Testis (tissue), 3 donors: ENCODE results near the gene FAM174C. TPM values are rescaled to one million over a fixed set of nuclear protein-coding genes. Genes with fewer than 3 reads are reported as not detected.
"Not testable (repeated sequence)": the region's sequence is repeated elsewhere in the genome, so short reads cannot be mapped to it uniquely, and the experiment has no call there.

Source experiments
- DNase-seq: peaks from one replicate; pipeline ENCODE4 v3.0.0-alpha.2; 2019
- H3K27ac ChIP-seq, 2 donors: fragments of 200-600 bp; sonication (generic); one replicate each; pipeline ENCODE4 v1.5.1; 2019
- H3K27me3 ChIP-seq: fragments of 200-600 bp; sonication (generic); one replicate; pipeline ENCODE4 v1.5.1; 2019
- H3K36me3 ChIP-seq: fragments of 200-600 bp; sonication (generic); one replicate; pipeline ENCODE4 v1.5.1; 2017; ENCODE audit warnings: low read depth; ENCODE audit errors: missing control alignments
- H3K4me1 ChIP-seq: fragments of 200-600 bp; sonication (generic); one replicate; pipeline ENCODE4 v1.5.1; 2019
- H3K4me3 ChIP-seq, 2 donors: fragments of 200-600 bp; sonication (generic); one replicate each; pipeline ENCODE4 v1.5.1; 2017 to 2019
- H3K9me3 ChIP-seq: fragments of 200-600 bp; sonication (generic); one replicate; pipeline ENCODE4 v1.5.1; 2017
- POLR2A ChIP-seq: fragments of 450-650 bp; IDR thresholded peaks from one replicate; pipeline ENCODE4 v1.6.1; 2017; ENCODE audit warnings: antibody characterized with exemption, mild to moderate bottlenecking, moderate library complexity
- WGBS, 2 donors: methylation state at CpG; one replicate each; pipeline ENCODE4 v1.1.5; 2018; 5-methylcytosine and 5-hydroxymethylcytosine counted together
- intact Hi-C: fragments of 100-400 bp; cut with DNase I; formaldehyde crosslinking; loops from one replicate; pipeline ENCODE4 v1.15.1; 2023; ENCODE audit warnings: low total_unique reads
- polyA plus RNA-seq: library from polyadenylated mRNA; stranded (reverse); fragments of 350-450 nt; fragmentation: Illumina TruSeq; extraction: RNeasy Lipid Tissue Mini Kit (QIAGEN cat#74804); gene quantifications from one replicate; pipeline ENCODE4 v1.2.3, GENCODE V29; 2014; ENCODE audit warnings: low read depth, low replicate concordance; ENCODE audit not compliant: insufficient read depth
- total RNA-seq, 2 donors: library from RNA; depleted of rRNA; stranded (reverse); fragments of >200 nt; gene quantifications; one replicate each; pipeline ENCODE4 v1.2.3, GENCODE V29; 2016
- TF ChIP-seq, protein P1 (sequence below), 3 experiments: fragments of 450-650 bp in 2 of 3; fragments of 200-600 bp in 1 of 3; sonication (generic) in 1 of 3; IDR thresholded peaks; one replicate each; pipeline ENCODE4 v1.5.1; 2016 to 2019; ENCODE audit warnings: antibody characterized with exemption in 3 of 3, mild to moderate bottlenecking in 2 of 3, moderate library complexity in 1 of 3

The FAM174C gene
- total and polyA plus RNA-seq, 3 donors from 2014 or later, result 51.6 to 128 (median 111) TPM

DNA sequence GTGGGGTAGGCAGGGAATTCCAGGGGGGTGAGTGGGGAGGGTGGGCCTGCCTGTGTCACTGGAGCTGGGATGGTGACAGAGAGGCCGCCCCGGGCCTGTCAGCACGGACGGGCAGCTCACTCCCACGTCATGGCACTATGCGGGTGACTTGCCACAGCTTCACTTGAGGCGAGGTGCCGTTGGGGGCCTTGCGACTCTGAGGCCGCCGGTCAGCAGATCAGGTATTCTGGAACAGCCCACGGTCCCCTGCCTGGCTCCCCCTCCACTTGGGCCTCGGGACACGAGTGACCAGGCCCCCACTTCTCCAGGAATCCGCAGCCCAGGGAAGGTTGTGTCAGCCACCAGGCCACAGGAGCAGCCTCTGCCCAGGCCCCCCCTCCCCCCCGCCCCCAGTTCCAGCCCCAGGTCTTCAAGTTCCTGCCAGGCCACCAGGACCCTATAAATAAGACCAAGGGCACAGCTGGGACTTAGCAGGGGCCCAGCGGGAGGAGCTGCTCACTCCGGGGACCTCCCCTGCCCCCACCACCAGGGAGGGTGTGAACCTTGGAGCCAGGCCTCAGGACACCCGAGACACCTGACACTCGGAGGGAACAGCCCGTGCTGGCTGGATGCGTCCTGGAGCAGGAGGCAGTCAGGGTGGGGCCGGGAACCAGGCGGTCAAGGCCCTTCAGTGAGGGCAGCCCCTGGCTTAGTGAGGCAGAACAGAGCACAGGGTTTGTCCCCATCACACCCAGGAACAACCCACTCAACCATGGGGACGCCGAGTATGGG is 29.7 kb upstream of the FAM174C start:
- Histone ChIP-seq H3K4me1 (peaks cover 63% of the 10 kb centered on the region), H3K27me3 (no peaks in the 10 kb centered on the region), H3K4me3 (no peak overlapping the region), H3K9me3 (no peaks in the 10 kb centered on the region), H3K36me3 (no peaks in the 10 kb centered on the region), H3K27ac (peak overlapping the region; percentile 79 to 99)
- intact Hi-C loops, result no loop called here
- TF ChIP-seq POLR2A, result no peak
- TF ChIP-seq, protein P1, sequence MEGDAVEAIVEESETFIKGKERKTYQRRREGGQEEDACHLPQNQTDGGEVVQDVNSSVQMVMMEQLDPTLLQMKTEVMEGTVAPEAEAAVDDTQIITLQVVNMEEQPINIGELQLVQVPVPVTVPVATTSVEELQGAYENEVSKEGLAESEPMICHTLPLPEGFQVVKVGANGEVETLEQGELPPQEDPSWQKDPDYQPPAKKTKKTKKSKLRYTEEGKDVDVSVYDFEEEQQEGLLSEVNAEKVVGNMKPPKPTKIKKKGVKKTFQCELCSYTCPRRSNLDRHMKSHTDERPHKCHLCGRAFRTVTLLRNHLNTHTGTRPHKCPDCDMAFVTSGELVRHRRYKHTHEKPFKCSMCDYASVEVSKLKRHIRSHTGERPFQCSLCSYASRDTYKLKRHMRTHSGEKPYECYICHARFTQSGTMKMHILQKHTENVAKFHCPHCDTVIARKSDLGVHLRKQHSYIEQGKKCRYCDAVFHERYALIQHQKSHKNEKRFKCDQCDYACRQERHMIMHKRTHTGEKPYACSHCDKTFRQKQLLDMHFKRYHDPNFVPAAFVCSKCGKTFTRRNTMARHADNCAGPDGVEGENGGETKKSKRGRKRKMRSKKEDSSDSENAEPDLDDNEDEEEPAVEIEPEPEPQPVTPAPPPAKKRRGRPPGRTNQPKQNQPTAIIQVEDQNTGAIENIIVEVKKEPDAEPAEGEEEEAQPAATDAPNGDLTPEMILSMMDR (IDR thresholded peaks at IDR 0.05), result no peak
- peak; percentile 88 for DNase-seq
- 35 to 52% methylated on average over 5 to 26 of the region's 26 CpGs for WGBS, 2 donors

DNA sequence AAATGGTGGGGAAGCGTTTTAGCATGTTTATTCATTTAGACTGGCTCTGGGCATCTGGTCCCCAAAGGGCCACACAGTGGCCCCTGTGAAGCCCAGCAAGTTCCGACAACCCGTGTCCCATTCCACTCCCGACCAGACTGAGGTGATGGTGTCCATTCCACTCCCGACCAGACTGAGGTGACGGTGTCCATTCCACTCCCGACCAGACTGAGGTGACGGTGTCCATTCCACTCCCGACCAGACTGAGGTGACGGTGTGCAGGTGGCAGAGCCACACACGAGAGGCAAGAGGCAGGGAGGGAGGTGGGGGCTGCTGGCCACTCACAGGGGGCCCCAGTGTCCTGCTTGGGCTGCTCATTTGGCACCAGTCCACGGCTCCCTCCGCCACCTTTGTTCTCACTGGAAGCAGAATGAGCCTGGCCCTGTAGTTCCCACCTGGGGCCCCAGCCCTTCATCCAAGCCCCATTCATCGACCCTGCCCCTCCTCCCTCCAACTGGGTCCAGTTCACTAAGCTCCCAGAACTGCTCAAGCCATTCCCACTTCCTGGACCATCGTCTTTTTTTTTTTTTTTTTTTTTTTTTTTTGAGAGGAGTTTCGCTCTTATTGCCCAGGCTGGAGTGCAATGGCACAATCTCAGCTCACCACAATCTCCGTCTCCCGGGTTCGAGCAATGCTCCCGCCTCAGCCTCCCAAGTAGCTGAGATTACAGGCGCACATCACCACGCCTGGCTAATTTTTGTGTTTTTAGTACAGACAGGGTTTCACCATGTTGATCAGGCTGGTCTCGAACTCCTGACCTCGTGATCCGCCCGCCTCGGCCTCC is 28.9 kb upstream of the FAM174C start:
- WGBS, 2 donors, result 58 to 69% methylated on average over 21 to 22 of the region's 27 CpGs
- intact Hi-C loops, result not testable (repeated sequence)
- peaks cover 60% of the 10 kb centered on the region for H3K4me1 ChIP-seq

DNA sequence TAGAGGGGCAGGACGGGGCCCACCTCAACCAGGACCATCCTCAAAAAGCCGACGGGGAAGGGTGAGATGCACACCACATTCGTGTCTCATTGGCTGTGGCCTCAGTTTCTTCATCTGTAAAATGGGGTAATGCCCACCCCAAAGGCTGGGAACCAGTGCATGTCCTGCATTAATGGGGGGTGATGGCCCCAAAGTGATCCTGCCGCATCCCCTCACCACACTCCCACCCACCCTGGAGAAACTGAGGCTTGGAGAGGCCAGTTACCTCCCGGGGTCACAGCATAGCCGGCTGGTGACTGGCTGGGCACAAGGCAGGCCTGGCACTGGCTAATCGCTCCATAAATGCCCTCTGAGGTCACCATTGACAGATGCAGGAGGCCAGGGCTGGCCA is 27.6 kb upstream of the FAM174C start:
- 69 to 76% methylated on average over 8 of the region's 8 CpGs for WGBS, 2 donors
- Histone ChIP-seq H3K4me3 (peak overlapping the region in 1 of 2 donors; percentile 82), H3K36me3 (no peaks in the 10 kb centered on the region), H3K27ac (peak overlapping the region; percentile 97 to 99), H3K9me3 (no peaks in the 10 kb centered on the region), H3K27me3 (no peaks in the 10 kb centered on the region), H3K4me1 (peaks cover 64% of the 10 kb centered on the region)
- intact Hi-C loops, result no loop called here
- TF ChIP-seq POLR2A, result no peak
- TF ChIP-seq, protein P1 (IDR thresholded peaks at IDR 0.05), result no peak
- no peak for DNase-seq

More for the DNA sequence above, 28.9 kb upstream of the FAM174C start:
- not testable (repeated sequence) for H3K9me3 ChIP-seq, H3K4me3 ChIP-seq, H3K36me3 ChIP-seq, H3K27me3 ChIP-seq, DNase-seq
- peak overlapping the region; percentile 79 to 99 for H3K27ac ChIP-seq

DNA sequence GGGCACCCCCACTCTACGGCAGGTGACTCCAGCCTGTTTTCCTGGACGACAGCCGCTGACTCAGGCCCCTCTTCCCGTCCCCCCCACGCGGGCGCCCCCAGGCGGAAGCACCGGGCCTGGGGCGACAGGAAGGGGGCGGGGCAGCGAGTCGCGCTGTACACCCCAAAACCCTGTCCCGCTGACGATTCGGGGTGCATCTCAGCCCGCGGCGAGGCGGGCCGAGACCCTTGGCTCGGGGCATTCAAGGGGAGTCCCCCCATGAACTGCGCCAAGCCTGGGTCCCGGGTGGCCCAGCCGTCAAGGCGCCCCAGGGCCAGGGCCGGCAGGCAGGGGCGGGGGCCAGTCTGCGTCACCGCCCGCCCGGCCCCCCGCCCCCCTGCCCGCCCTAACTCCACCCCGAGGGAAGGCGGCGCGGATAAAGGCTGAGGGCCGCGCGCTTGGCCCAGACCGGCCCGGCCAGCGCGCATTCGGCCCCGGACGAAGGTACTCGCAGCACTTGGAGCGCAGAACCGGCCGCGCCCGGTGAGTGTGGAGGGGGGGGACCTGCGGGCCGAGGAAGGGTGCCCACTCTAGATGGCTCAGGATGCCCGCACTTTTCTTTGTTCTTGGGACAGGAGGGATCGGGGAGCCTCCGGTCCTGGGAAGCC is 27.1 kb upstream of the FAM174C start, which contains the start of gene MIDN:
TSS of gene MIDN (plus strand) at position 445 of the 647 bp plus-strand sequence. CDS start 1,714 bp downstream, outside the sequence.
- Histone ChIP-seq H3K4me3 (peak within 1 kb of the TSS; percentile 78 to 82), H3K27ac (peak within 1 kb of the TSS; percentile 97 to 99), H3K9me3 (no peaks in the 10 kb centered on the region), H3K4me1 (peaks cover 66% of the 10 kb centered on the region), H3K27me3 (no peaks in the 10 kb centered on the region), H3K36me3 (no peaks in the 10 kb centered on the region)
- TF ChIP-seq, protein P1 (IDR thresholded peaks at IDR 0.05), result no peak
- TF ChIP-seq POLR2A, result no peak
- DNase-seq, result peak; percentile 80
- intact Hi-C loops, result no loop called here
- WGBS, 2 donors, result 10% methylated on average over 12 of the region's 60 CpGs; no CpG with 5 or more reads in 1 of the 2 donors
